Stimulated activated CD4-positive, alpha-beta T cell treated with anti-CD3 and anti-CD28 coated beads, TNF-alpha, amount 100 ng/mL, for 1 hour (primary cell): ENCODE results near the gene FOXP4.

Experiments
- DNase-seq, 3 donors: peaks; one replicate each; pipeline ENCODE4 v3.0.0-alpha.2; 2020; ENCODE audit warnings: low read depth in 3 of 3, low spot score in 1 of 3

The FOXP4 gene

GRCh38 chr6:41546475-41546865, 289 bp downstream of the FOXP4 start:
- no peak for DNase-seq

- DNase-seq = peak in 1 of 3 donors; percentile 25
These were observed 951 bp downstream of the FOXP4 start for GRCh38 chr6:41546866-41547798.

- DNase-seq = no peak
These were observed 1.6 kb downstream of the FOXP4 start for GRCh38 chr6:41547799-41548097.

- DNase-seq = peak in 1 of 3 donors; percentile 38
These were observed 2.1 kb downstream of the FOXP4 start for GRCh38 chr6:41548098-41548840.

DNA sequence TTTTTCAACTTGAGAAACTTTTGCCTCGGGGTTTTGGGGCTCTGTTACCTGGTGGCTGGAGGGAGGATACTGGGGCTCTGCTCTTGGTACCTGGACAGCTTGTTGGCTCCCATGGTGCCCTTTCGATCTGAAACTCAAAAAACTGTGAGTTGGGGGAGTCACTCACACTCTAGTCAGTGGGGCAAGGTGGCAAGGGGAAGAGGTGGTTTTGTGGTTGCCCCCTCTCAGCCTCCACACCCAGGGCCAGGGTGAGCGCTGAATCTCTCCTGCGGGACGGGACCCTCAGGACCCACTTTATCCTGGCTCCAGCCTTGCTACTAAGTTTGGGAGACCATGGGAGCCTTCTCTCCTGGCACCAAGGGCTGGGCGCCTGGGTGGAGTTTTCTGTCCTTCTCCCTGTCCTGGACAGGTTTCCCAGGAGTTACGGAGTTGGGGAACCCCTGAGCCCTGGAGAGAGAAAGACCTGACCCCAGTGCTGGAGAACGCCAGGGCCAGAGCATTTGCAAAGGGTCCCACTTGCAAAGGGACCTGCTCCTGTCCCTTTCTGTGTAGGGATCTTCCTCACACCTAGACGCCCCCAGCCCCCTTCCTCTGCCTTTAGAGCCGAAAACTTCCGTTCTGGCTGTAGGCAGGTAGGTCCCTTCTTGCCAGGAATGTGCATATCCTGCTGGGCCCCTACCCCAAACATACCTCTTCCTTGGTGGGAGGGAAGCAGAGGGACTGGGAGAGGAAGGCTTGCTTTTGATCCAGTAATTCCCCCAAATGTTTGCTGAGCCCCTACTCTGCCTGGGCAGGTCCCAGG, 2.9 kb downstream of the FOXP4 start:
- no peak for DNase-seq

GRCh38 chr6:41549673-41550072, 3.5 kb downstream of the FOXP4 start:
- DNase-seq = no peak

DNA sequence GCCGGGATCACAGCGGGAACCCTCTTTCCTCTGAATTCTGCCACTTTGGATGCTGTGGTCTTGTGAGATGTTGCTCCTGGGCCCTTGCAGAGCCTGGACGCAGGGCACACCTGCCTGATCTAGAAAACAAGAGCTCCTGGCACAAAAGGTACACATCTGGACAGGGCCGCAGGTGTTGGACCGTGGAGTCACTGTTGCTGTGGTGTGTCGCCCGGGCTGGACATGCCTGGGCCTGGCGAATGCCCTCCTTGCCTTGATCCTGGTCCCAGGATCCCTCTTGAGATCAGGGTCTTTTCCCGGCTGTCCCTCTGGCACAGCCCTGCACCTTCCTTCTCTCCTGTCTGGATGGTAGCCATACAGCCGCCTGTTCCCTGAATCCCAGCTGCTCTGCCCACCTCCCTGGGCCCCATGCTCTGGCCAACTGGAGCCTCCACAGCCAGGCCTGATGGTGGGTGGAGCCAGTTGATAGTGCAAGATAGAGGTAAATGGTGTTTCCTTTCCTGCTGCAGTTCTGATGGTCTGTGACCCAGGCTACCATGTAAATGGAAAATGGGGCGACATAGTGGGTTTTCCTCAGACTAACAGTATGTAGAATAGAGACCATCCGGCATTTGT, 5.0 kb downstream of the FOXP4 start:
- no peak for DNase-seq

- DNase-seq = no peak
These were observed 5.7 kb downstream of the FOXP4 start for GRCh38 chr6:41551857-41552256.

DNA sequence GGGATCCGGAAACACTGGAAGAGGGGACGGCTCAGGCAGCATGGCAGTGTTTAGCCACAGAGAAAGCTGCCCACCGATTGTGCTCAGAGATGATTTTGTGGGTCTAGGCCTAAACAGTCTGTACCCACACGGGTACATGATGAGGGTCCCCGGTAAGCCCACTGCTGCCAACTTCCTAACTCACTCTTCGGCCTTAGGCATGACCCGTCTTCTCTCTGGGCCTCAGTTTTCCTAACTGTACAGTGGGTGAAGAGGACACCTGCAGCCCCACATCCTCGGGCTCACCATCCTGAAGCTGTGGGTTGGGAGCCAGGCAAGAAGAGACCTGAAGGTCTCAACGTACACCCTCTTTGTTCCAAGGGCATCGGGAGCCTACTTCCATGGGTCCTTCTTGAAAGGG, 6.5 kb downstream of the FOXP4 start:
- DNase-seq = no peak

GRCh38 chr6:41553405-41553999, 7.3 kb downstream of the FOXP4 start:
- no peak for DNase-seq

- DNase-seq = no peak
These were observed 9.4 kb downstream of the FOXP4 start for GRCh38 chr6:41555326-41556300.

GRCh38 chr6:41557335-41557734, 11.2 kb downstream of the FOXP4 start:
- no peak for DNase-seq

- no peak for DNase-seq
These were observed 12.0 kb downstream of the FOXP4 start for GRCh38 chr6:41558033-41558807.

DNA sequence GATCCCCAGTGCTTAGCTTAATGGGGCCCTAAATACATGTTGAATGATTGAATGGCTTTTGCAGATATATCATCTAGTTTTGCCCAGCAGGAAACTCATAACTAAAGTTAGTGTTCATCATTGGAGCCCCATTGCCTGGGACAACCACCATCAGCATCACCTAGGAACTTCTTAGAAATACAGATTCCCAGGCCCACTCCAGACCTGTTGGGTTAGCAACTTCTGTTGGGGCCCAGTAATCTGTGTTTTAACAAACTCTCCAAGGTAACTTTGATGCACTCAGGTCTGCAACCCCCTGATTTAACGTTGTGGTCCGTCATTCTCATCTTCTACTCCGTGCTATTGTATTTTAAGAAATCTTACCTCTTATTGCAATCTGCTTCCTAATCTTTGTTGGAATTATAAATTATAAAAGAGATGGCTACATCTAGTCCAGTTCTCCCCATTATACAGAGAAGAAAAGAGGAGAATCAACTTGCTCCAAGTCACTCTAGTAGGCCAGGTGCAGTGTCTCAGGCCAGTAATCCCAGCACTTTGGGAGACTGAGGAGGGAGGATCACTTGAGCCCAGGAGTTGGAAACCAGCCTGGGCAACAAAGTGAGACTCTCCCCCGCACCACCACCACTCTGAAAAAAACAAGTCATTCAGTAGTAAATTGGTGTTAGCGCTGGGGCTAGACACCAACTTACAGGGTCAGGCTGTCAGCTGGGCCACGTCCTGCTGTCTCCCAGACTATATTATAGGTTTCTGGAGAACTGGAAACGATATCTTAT, 13.7 kb downstream of the FOXP4 start:
- no peak for DNase-seq

GRCh38 chr6:41560431-41561192, 14.4 kb downstream of the FOXP4 start:
- DNase-seq = peak; percentile 59 to 66 (median 61)

DNA sequence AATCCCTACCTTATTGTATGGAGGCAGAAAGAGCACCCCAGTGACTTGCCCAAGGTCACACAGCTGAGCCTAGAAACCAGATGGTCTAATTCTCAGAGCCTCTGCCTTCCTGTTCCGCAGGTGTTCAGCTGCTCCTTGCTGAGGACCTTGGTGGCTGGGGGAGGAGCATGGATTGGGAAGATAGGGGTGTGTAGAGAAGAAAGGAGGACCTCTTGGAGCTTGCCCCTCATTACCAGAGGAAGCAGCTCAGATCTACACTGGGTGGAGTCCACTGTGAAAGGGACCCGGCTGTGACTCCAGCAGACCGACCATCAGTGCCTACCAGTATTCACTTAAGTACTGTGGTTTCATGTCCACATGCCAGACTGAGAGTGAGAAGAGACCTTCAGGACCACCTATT, 15.2 kb downstream of the FOXP4 start:
- DNase-seq = no peak
